Measurements from ENCODE around the gene USP36.

The USP36 gene

DNA sequence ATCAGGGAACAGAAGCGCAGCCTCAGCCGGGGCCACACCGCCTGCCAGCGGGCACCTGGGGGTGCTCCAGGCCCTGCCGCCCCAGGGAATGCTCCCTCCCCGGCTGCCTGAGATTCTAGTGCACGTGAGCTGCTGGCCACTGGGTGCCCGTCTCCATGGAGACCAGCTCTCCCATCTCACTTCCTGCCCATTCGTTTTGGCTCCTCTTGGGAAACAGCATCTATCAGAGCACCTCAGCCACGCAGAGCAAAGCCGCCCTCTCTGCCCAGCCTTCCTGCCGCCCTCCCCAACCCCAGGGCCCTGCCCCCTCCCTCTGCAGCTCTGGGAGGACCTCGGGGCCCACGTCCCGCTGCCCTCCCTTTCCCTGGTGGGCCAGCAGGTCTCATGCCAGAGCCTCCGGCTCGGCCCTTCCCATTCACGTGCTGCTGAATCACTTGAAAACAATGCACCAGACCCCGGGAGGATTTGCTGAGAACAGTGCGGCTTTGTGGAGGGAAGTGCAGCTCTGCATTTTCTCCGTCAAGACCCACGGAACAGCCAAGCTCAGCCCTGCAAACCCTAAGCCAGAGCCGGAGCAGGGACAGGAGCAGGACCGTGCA is 43.0 kb upstream of the USP36 start:
- H3K36me3 ChIP-seq (replicated peaks; ENCODE audit: low read depth, low read length) = no peaks in the 10 kb centered on the region
- H3K4me1 ChIP-seq (ENCODE audit: low read length) = peaks cover 11% of the 10 kb centered on the region
- H2AFZ ChIP-seq (ENCODE audit: low read depth, low read length) = no peak overlapping the region
- TF ChIP-seq, protein P1, sequence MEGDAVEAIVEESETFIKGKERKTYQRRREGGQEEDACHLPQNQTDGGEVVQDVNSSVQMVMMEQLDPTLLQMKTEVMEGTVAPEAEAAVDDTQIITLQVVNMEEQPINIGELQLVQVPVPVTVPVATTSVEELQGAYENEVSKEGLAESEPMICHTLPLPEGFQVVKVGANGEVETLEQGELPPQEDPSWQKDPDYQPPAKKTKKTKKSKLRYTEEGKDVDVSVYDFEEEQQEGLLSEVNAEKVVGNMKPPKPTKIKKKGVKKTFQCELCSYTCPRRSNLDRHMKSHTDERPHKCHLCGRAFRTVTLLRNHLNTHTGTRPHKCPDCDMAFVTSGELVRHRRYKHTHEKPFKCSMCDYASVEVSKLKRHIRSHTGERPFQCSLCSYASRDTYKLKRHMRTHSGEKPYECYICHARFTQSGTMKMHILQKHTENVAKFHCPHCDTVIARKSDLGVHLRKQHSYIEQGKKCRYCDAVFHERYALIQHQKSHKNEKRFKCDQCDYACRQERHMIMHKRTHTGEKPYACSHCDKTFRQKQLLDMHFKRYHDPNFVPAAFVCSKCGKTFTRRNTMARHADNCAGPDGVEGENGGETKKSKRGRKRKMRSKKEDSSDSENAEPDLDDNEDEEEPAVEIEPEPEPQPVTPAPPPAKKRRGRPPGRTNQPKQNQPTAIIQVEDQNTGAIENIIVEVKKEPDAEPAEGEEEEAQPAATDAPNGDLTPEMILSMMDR (IDR thresholded peaks at IDR 0.05; ENCODE audit: low read depth, low read length) = no peak
- TF ChIP-seq EZH2phosphoT487 (IDR thresholded peaks at IDR 0.05; ENCODE audit: low read depth) = no peak
- no peak overlapping the region for H3K4me3 ChIP-seq (ENCODE audit: low read length)
- no peaks in the 10 kb centered on the region for H3K9me3 ChIP-seq (ENCODE audit: insufficient read depth, low read length)
- H3K4me2 ChIP-seq (ENCODE audit: low read length) = no peak overlapping the region
- H4K20me1 ChIP-seq (ENCODE audit: insufficient read depth, low read length) = no peaks in the 10 kb centered on the region
- H3K27me3 ChIP-seq (ENCODE audit: low read depth, low read length) = no peaks in the 10 kb centered on the region
- no peak overlapping the region for H3K27ac ChIP-seq (ENCODE audit: low read length)
- H3K9ac ChIP-seq (ENCODE audit: low read length) = no peak overlapping the region
- no peaks in the 10 kb centered on the region for H3K79me2 ChIP-seq (ENCODE audit: low read length)

DNA sequence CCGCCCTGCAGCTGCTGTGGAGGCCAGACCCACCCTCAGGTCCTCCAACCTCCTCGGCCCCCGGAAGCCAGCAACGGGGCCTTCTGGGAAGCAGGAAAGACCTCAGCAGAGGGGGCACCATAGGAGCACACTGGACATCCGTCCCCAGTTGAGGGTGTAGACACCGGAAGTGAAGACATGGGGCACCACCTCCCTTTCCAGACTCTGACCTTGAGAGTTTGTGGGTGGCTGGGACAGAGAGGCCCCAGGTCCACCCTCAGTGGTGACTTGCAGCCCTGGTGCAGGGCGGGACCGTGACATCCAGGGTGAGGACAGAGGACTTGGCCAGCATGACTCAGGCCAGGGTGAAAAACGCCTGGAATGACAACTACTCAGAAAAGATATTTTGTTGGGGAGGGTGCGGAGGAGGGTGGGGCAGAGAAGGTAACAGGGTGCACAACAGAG is 42.5 kb upstream of the USP36 start:
- peaks cover 6% of the 10 kb centered on the region; the same call in 1 of the 2 replicates for H3K4me1 ChIP-seq (ENCODE audit: low read length)
- H3K79me2 ChIP-seq (ENCODE audit: low read length) = no peaks in the 10 kb centered on the region
- no peak for TF ChIP-seq EZH2phosphoT487 (IDR thresholded peaks at IDR 0.05; ENCODE audit: low read depth)
- TF ChIP-seq, protein P1 (IDR thresholded peaks at IDR 0.05; ENCODE audit: low read depth, low read length) = no peak
- H4K20me1 ChIP-seq (ENCODE audit: insufficient read depth, low read length) = no peaks in the 10 kb centered on the region
- peak overlapping the region; percentile 81 for H2AFZ ChIP-seq (ENCODE audit: low read depth, low read length)
- H3K9me3 ChIP-seq (ENCODE audit: insufficient read depth, low read length) = no peaks in the 10 kb centered on the region
- H3K27ac ChIP-seq (ENCODE audit: low read length) = no peak overlapping the region
- no peaks in the 10 kb centered on the region for H3K36me3 ChIP-seq (replicated peaks; ENCODE audit: low read depth, low read length)
- no peak overlapping the region for H3K9ac ChIP-seq (ENCODE audit: low read length)
- no peak overlapping the region for H3K4me2 ChIP-seq (ENCODE audit: low read length)
- H3K27me3 ChIP-seq (ENCODE audit: low read depth, low read length) = no peaks in the 10 kb centered on the region
- no peak overlapping the region for H3K4me3 ChIP-seq (ENCODE audit: low read length)

DNA sequence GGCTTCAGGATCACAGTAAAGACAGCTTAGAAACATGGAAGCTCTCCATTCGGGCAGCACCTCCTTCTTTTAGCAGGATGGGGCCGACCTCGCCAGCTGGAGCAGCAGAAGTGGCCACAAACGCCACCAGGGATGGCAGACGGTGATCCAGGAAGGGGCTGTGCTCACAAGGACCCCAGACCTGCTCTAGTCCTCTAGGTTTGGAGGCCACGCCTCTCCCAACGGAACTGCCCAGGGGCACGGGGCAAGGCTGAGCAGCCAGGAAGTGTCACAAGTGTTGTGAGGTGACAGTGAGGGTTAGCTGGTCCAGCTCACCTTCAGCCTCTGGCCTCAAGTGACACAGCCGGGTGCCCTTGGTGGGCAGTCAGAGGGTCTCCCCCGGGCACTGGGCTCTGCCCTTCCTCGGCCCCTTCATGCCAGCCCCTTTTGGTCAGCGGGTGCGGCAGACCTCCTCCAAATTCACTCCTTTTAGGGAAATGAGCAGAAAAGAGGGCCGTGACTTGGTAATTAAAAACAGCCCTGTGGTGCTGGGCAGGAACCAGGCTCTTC is 42.0 kb upstream of the USP36 start:
- H3K27me3 ChIP-seq (ENCODE audit: low read depth, low read length) = no peaks in the 10 kb centered on the region
- TF ChIP-seq, protein P1 (IDR thresholded peaks at IDR 0.05; ENCODE audit: low read depth, low read length) = no peak
- TF ChIP-seq EZH2phosphoT487 (IDR thresholded peaks at IDR 0.05; ENCODE audit: low read depth) = no peak
- no peaks in the 10 kb centered on the region for H3K9me3 ChIP-seq (ENCODE audit: insufficient read depth, low read length)
- H4K20me1 ChIP-seq (ENCODE audit: insufficient read depth, low read length) = no peaks in the 10 kb centered on the region
- H3K36me3 ChIP-seq (replicated peaks; ENCODE audit: low read depth, low read length) = no peaks in the 10 kb centered on the region
- H2AFZ ChIP-seq (ENCODE audit: low read depth, low read length) = peak overlapping the region; percentile 81
- no peaks in the 10 kb centered on the region for H3K79me2 ChIP-seq (ENCODE audit: low read length)
- no peak overlapping the region for H3K4me2 ChIP-seq (ENCODE audit: low read length)
- no peak overlapping the region for H3K4me3 ChIP-seq (ENCODE audit: low read length)
- H3K9ac ChIP-seq (ENCODE audit: low read length) = no peak overlapping the region
- no peak overlapping the region for H3K27ac ChIP-seq (ENCODE audit: low read length)
- peaks cover 6% of the 10 kb centered on the region; the same call in 1 of the 2 replicates for H3K4me1 ChIP-seq (ENCODE audit: low read length)

DNA sequence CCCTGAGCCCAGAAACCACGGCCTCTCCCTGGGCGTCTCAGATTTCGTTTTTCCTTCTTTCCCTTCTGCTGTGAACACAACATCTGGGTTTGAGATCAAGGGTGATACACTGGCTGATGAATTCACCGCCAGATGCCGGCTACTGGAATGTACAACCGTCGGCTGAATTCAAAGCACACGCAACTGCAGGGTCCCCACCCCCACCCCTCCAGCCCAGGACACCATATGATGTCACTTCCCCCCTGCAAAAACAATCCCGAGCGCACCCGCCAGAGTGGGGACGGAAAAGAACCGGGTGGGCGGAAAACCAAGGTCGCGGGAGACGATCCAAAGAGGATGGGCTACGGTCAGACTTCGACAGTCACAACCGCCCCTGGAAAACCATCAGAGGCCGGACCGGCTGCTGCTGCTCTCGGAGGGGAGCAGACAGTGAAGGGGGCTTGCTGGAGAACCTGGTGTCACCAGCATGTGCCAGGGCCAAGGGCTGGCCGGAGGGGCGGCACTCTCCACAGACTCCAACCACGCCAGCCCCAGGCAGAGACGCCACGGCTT is 39.1 kb upstream of the USP36 start:
- Histone ChIP-seq H3K4me3 (ENCODE audit: low read length) (no peak overlapping the region), H3K4me2 (ENCODE audit: low read length) (no peak overlapping the region), H3K4me1 (ENCODE audit: low read length) (peaks cover 6% of the 10 kb centered on the region; the same call in 1 of the 2 replicates), H3K9me3 (ENCODE audit: insufficient read depth, low read length) (no peaks in the 10 kb centered on the region), H2AFZ (ENCODE audit: low read depth, low read length) (no peak overlapping the region), H4K20me1 (ENCODE audit: insufficient read depth, low read length) (no peaks in the 10 kb centered on the region), H3K9ac (ENCODE audit: low read length) (no peak overlapping the region), H3K36me3 (replicated peaks; ENCODE audit: low read depth, low read length) (no peaks in the 10 kb centered on the region), H3K27ac (ENCODE audit: low read length) (no peak overlapping the region), H3K79me2 (ENCODE audit: low read length) (no peaks in the 10 kb centered on the region), H3K27me3 (ENCODE audit: low read depth, low read length) (no peaks in the 10 kb centered on the region)
- TF ChIP-seq, protein P1 (IDR thresholded peaks at IDR 0.05; ENCODE audit: low read depth, low read length) = no peak
- no peak for TF ChIP-seq EZH2phosphoT487 (IDR thresholded peaks at IDR 0.05; ENCODE audit: low read depth)
